Measurements from ENCODE around the gene PADI1.

GRCh38 chr1:17239420-17239819 is 34.5 kb downstream of the PADI1 start:
- TF ChIP-seq EZH2 (IDR thresholded peaks at IDR 0.05) (no peak), POLR2A (IDR thresholded peaks at IDR 0.05; ENCODE audit: borderline replicate concordance, extremely low read depth, insufficient read depth, insufficient read length) (no peak), REST (IDR thresholded peaks at IDR 0.05; ENCODE audit: low read depth) (no peak)
- TF ChIP-seq, protein P1, sequence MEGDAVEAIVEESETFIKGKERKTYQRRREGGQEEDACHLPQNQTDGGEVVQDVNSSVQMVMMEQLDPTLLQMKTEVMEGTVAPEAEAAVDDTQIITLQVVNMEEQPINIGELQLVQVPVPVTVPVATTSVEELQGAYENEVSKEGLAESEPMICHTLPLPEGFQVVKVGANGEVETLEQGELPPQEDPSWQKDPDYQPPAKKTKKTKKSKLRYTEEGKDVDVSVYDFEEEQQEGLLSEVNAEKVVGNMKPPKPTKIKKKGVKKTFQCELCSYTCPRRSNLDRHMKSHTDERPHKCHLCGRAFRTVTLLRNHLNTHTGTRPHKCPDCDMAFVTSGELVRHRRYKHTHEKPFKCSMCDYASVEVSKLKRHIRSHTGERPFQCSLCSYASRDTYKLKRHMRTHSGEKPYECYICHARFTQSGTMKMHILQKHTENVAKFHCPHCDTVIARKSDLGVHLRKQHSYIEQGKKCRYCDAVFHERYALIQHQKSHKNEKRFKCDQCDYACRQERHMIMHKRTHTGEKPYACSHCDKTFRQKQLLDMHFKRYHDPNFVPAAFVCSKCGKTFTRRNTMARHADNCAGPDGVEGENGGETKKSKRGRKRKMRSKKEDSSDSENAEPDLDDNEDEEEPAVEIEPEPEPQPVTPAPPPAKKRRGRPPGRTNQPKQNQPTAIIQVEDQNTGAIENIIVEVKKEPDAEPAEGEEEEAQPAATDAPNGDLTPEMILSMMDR (IDR thresholded peaks at IDR 0.05 in 2 of 3, conservative IDR thresholded peaks at IDR 0.05 in 1 of 3; ENCODE audit: borderline replicate concordance in 1 of 3, insufficient read depth in 1 of 3, low read depth in 2 of 3, low read length in 2 of 3): no peak
